Progenitor cell of endocrine pancreas (in vitro differentiated cells): Measurements from ENCODE around the gene SLC39A1. TPM values are rescaled to one million over a fixed set of nuclear protein-coding genes. Genes with fewer than 3 reads are reported as not detected.

Experiments used
- DNase-seq: peaks from one replicate; pipeline ENCODE4 v3.0.0; 2021; ENCODE audit warnings: low spot score; ENCODE audit not compliant: unreplicated experiment
- H3K27ac Mint-ChIP-seq: 2 replicates; pipeline ENCODE4 v1.8.0; 2021; ENCODE audit warnings: mild to moderate bottlenecking, moderate library complexity, mixed read lengths
- H3K27me3 Mint-ChIP-seq: 2 replicates; pipeline ENCODE4 v1.8.0; 2021; ENCODE audit warnings: mixed read lengths
- H3K36me3 Mint-ChIP-seq: 2 replicates; pipeline ENCODE4 v1.8.0; 2022; ENCODE audit warnings: mixed read lengths; ENCODE audit not compliant: insufficient read depth
- H3K4me1 Mint-ChIP-seq: 2 replicates; pipeline ENCODE4 v1.8.0; 2021; ENCODE audit warnings: low read depth, mixed read lengths
- H3K4me3 Mint-ChIP-seq: 2 replicates; pipeline ENCODE4 v1.8.0; 2021; ENCODE audit warnings: low read depth, mild to moderate bottlenecking, moderate library complexity, mixed read lengths
- H3K9me3 Mint-ChIP-seq: 2 replicates; pipeline ENCODE4 v1.8.0; 2021; ENCODE audit warnings: low read depth, mixed read lengths
- total RNA-seq: library from RNA; stranded (reverse); gene quantifications from 2 replicates; pipeline ENCODE4 v1.2.1, GENCODE V29; 2021
- TF ChIP-seq, protein P1 (sequence below): fragments of 200-600 bp; sonication (generic); IDR thresholded peaks from one replicate; pipeline ENCODE4 v1.5.0; 2021; ENCODE audit warnings: antibody characterized with exemption, mild to moderate bottlenecking; ENCODE audit not compliant: unreplicated experiment

Gene SLC39A1
- total RNA-seq, 1 donor from 2014 or later: 70.6 TPM

DNA sequence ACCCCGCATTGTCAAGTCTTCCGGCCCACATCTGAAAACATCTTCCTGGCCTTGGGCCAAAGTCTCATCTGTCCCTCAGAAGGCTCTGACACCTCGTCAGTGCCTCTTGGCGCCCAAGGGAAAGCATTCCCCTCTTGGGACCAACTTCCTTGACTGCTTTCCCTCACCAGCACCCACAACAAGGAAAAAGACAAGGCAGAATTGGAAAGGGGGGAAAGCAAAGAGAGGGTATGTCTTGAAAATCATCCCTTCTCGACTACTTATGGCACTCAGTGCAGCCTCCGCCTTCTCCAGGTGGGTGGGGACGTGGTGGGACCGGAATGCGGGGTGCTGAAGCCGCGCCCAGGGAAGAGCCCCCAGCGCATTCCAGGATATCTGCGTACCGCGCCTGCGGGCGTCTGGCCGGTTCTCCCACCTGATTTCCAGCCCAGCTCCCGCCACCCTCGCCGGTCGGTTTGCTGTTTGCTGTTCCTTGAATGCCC, 554 bp upstream of the SLC39A1 start:
- DNase-seq: peak; percentile 50
- H3K27ac Mint-ChIP-seq: peak overlapping the region; percentile 99
- H3K27me3 Mint-ChIP-seq: no peaks in the 10 kb centered on the region
- H3K36me3 Mint-ChIP-seq: peaks cover 5% of the 10 kb centered on the region
- TF ChIP-seq, protein P1, sequence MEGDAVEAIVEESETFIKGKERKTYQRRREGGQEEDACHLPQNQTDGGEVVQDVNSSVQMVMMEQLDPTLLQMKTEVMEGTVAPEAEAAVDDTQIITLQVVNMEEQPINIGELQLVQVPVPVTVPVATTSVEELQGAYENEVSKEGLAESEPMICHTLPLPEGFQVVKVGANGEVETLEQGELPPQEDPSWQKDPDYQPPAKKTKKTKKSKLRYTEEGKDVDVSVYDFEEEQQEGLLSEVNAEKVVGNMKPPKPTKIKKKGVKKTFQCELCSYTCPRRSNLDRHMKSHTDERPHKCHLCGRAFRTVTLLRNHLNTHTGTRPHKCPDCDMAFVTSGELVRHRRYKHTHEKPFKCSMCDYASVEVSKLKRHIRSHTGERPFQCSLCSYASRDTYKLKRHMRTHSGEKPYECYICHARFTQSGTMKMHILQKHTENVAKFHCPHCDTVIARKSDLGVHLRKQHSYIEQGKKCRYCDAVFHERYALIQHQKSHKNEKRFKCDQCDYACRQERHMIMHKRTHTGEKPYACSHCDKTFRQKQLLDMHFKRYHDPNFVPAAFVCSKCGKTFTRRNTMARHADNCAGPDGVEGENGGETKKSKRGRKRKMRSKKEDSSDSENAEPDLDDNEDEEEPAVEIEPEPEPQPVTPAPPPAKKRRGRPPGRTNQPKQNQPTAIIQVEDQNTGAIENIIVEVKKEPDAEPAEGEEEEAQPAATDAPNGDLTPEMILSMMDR: no peak
- peak overlapping the region; percentile 90 for H3K4me3 Mint-ChIP-seq
- no peaks in the 10 kb centered on the region for H3K9me3 Mint-ChIP-seq
- H3K4me1 Mint-ChIP-seq: peaks cover 46% of the 10 kb centered on the region

DNA sequence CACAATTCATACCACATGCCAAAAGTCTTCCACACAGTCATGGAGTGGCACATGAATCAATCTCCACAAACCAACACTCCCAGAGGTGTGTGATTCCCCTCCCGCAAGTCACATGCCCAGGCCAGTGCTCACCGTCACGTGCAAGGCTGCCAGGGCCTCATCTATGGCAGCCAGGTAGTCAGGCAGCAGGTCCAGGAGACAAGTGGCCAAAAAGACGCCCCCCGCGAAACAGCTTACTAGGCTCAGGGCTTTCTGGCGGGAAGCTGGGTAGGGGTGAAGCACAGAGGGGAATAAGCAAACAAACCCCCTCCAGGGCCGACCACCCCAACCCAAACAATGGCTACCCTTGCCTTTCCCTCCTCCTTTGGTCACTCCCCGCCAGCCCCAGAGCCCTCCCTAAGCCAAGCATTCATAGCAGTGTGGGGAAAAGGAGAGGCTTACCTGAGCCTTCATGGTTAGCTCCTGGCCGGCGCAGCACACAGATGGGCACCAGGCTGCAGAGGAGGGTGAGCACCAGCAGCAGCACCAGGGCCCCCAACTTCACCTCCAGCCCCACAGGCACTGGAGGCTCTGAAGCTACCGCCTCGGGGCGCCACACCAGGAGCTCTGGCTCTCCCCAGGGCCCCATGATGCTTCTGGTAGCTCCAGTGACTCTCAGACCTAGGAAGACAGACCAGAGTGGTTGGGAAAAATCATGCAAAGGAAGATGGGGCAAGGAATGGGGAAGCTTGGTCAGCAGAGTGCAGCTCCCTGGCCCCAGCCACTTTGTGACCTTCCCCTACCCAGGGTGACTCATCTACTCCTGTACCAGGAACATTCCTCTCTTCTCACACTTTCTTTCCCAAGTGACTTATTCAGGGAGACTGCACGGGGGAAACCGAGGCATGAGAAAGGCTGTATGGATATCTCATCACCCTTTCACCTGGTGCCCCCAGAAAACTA, 978 bp downstream of the SLC39A1 start:
- H3K27ac Mint-ChIP-seq: peak overlapping the region; percentile 99
- H3K4me3 Mint-ChIP-seq: peak overlapping the region; percentile 90
- peaks cover 41% of the 10 kb centered on the region for H3K4me1 Mint-ChIP-seq
- no peak for DNase-seq
- peaks cover 7% of the 10 kb centered on the region for H3K36me3 Mint-ChIP-seq
- TF ChIP-seq, protein P1: no peak
- no peaks in the 10 kb centered on the region for H3K9me3 Mint-ChIP-seq
- H3K27me3 Mint-ChIP-seq: no peaks in the 10 kb centered on the region

DNA sequence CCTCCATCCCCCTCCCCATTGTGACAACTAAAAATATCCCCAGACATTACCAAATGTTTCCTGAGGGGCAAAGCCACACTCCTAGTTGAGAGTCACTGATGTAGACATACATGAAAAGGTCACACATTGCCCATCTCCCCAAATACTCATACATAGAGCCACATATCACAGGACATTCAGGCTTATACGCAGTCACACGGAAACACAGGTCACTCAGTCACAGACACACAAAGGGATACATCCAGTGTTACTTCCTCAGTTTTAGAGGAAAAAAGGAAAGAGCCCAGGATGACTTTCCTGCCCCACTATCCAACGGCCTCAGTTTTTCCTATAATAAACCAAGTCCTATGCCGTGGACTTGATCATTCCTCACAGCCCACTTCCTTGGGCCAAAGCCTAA, 1.9 kb downstream of the SLC39A1 start:
- TF ChIP-seq, protein P1: no peak
- no peaks in the 10 kb centered on the region for H3K27me3 Mint-ChIP-seq
- no peaks in the 10 kb centered on the region for H3K9me3 Mint-ChIP-seq
- H3K4me1 Mint-ChIP-seq: peaks cover 45% of the 10 kb centered on the region
- DNase-seq: no peak
- peak overlapping the region; percentile 90 for H3K4me3 Mint-ChIP-seq
- H3K27ac Mint-ChIP-seq: peak overlapping the region; percentile 77
- H3K36me3 Mint-ChIP-seq: peaks cover 7% of the 10 kb centered on the region

DNA sequence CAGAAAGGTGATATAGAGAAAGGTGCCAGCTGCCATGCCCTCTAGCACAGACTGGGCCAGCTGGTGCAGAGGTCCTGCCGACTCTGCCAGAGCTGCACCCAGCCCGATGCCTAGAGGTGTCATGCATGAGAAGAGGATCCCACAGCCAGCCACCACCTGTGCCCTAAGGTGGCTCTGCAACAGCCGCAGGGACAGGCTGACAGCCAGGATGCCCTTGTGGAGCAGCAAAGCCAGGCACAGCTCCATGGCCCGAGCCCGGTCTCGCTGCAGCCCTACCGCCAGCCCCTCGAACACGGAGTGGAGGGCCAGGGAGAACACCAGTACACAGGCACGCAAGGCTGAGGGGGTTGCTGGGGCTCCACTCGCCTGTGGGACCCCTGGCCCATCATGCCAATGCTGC, 3.1 kb downstream of the SLC39A1 start:
- Mint-ChIP-seq H3K36me3 (peaks cover 7% of the 10 kb centered on the region), H3K4me3 (peak overlapping the region; percentile 11), H3K9me3 (no peaks in the 10 kb centered on the region), H3K27ac (no peak overlapping the region), H3K27me3 (no peaks in the 10 kb centered on the region), H3K4me1 (peaks cover 41% of the 10 kb centered on the region)
- TF ChIP-seq, protein P1: no peak
- no peak for DNase-seq

DNA sequence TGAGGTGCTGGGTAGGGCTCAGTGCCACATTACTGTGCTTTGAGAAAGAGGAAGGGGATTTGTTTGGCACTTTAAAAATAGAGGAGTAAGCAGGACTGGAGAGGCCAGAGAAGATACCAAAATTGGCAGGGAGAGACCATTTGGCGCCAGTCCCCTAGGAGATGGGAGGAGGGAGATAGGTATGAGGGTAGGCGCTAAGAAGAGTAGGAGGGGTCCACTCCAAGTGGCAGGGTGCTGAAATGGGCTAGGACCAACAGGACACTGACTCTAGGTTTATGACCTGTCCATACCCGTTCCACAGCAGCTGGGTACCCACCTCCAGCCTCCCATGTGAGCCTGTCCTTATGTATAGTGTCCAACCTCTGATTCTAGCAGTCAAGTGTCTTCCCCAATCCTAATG, 3.9 kb downstream of the SLC39A1 start:
- Mint-ChIP-seq H3K27me3 (no peaks in the 10 kb centered on the region), H3K9me3 (no peaks in the 10 kb centered on the region), H3K27ac (peak overlapping the region; percentile 43), H3K36me3 (peaks cover 7% of the 10 kb centered on the region), H3K4me3 (peak overlapping the region; percentile 11), H3K4me1 (peaks cover 42% of the 10 kb centered on the region)
- TF ChIP-seq, protein P1: no peak
- no peak for DNase-seq
